Measurements from ENCODE around the gene AKT1. TPM values are rescaled to one million over a fixed set of nuclear protein-coding genes. Genes with fewer than 3 reads are reported as not detected.

Gene AKT1
- total and polyA plus RNA-seq, 2 of the 13 experiments (the other 11 are each of a cell fraction or from before 2014, with no cell fraction given), result 96.2 to 116 TPM

- TF ChIP-seq, protein P1, sequence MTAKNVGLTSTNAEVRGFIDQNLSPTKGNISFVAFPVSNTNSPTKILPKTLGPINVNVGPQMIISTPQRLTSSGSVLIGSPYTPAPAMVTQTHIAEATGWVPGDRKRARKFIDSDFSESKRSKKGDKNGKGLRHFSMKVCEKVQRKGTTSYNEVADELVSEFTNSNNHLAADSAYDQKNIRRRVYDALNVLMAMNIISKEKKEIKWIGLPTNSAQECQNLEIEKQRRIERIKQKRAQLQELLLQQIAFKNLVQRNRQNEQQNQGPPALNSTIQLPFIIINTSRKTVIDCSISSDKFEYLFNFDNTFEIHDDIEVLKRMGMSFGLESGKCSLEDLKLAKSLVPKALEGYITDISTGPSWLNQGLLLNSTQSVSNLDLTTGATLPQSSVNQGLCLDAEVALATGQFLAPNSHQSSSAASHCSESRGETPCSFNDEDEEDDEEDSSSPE (CRISPR knock-in tag; IDR thresholded peaks at IDR 0.05), result peak; percentile 55
- TF ChIP-seq HOXA3 (CRISPR knock-in tag; IDR thresholded peaks at IDR 0.05), result peak; percentile 63; the same call in 1 of the 2 replicates
- peak; percentile 35 for TF ChIP-seq FOXP4 (CRISPR knock-in tag; IDR thresholded peaks at IDR 0.05)
- TF ChIP-seq, protein P2, sequence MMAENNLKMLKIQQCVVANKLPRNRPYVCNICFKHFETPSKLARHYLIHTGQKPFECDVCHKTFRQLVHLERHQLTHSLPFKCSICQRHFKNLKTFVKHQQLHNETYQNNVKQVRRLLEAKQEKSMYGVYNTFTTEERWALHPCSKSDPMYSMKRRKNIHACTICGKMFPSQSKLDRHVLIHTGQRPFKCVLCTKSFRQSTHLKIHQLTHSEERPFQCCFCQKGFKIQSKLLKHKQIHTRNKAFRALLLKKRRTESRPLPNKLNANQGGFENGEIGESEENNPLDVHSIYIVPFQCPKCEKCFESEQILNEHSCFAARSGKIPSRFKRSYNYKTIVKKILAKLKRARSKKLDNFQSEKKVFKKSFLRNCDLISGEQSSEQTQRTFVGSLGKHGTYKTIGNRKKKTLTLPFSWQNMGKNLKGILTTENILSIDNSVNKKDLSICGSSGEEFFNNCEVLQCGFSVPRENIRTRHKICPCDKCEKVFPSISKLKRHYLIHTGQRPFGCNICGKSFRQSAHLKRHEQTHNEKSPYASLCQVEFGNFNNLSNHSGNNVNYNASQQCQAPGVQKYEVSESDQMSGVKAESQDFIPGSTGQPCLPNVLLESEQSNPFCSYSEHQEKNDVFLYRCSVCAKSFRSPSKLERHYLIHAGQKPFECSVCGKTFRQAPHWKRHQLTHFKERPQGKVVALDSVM (CRISPR knock-in tag; IDR thresholded peaks at IDR 0.05), result no peak
- TF ChIP-seq, protein P3, sequence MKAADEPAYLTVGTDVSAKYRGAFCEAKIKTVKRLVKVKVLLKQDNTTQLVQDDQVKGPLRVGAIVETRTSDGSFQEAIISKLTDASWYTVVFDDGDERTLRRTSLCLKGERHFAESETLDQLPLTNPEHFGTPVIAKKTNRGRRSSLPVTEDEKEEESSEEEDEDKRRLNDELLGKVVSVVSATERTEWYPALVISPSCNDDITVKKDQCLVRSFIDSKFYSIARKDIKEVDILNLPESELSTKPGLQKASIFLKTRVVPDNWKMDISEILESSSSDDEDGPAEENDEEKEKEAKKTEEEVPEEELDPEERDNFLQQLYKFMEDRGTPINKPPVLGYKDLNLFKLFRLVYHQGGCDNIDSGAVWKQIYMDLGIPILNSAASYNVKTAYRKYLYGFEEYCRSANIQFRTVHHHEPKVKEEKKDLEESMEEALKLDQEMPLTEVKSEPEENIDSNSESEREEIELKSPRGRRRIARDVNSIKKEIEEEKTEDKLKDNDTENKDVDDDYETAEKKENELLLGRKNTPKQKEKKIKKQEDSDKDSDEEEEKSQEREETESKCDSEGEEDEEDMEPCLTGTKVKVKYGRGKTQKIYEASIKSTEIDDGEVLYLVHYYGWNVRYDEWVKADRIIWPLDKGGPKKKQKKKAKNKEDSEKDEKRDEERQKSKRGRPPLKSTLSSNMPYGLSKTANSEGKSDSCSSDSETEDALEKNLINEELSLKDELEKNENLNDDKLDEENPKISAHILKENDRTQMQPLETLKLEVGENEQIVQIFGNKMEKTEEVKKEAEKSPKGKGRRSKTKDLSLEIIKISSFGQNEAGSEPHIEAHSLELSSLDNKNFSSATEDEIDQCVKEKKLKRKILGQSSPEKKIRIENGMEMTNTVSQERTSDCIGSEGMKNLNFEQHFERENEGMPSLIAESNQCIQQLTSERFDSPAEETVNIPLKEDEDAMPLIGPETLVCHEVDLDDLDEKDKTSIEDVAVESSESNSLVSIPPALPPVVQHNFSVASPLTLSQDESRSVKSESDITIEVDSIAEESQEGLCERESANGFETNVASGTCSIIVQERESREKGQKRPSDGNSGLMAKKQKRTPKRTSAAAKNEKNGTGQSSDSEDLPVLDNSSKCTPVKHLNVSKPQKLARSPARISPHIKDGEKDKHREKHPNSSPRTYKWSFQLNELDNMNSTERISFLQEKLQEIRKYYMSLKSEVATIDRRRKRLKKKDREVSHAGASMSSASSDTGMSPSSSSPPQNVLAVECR (CRISPR knock-in tag; IDR thresholded peaks at IDR 0.05; ENCODE audit: borderline replicate concordance), result peak; percentile 54; the same call in 1 of the 2 replicates
- no peak for TF ChIP-seq FOXM1 (CRISPR knock-in tag; IDR thresholded peaks at IDR 0.05)
- TF ChIP-seq ZNF564 (CRISPR knock-in tag; IDR thresholded peaks at IDR 0.05), result no peak
- 0 out of 2 replicates have a peak, but pooled peaks have one; percentile 27 for TF ChIP-seq TBX3 (IDR thresholded peaks at IDR 0.05; ENCODE audit: borderline replicate concordance)
- TF ChIP-seq ISL2 (CRISPR knock-in tag; IDR thresholded peaks at IDR 0.05), result no peak
- TF ChIP-seq ZBTB33 (CRISPR knock-in tag; IDR thresholded peaks at IDR 0.05), result peak; percentile 17; the same call in 1 of the 2 replicates
- TF ChIP-seq, protein P4, sequence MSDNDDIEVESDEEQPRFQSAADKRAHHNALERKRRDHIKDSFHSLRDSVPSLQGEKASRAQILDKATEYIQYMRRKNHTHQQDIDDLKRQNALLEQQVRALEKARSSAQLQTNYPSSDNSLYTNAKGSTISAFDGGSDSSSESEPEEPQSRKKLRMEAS (IDR thresholded peaks at IDR 0.05), result peak; percentile 81; the same call in 1 of the 2 replicates
- TF ChIP-seq DDIT3 (CRISPR knock-in tag; IDR thresholded peaks at IDR 0.05), result no peak
- TF ChIP-seq RELA (CRISPR knock-in tag; IDR thresholded peaks at IDR 0.05), result no peak
- TF ChIP-seq ZNF670 (CRISPR knock-in tag; IDR thresholded peaks at IDR 0.05; ENCODE audit: borderline replicate concordance), result peak; percentile 87; the same call in 1 of the 2 replicates
These were observed 46.4 kb downstream of the AKT1 start (continued) for GRCh38 chr14:104749111-104749649.
